BJ (cell line): ENCODE results near the gene SIGMAR1. TPM values are rescaled to one million over a fixed set of nuclear protein-coding genes. Genes with fewer than 3 reads are reported as not detected.
A peak's percentile ranks its signal among the peaks of the same experiment; 100 is the strongest.

Source experiments
- CTCF ChIA-PET: fragments of 350-600 bp; formaldehyde crosslinking; extraction: SDS; loops from one replicate; lab custom pipeline; 2021; ENCODE audit warnings: antibody characterized with exemption, inconsistent platforms; lab: Yijun Ruan, JAX
- POLR2A ChIA-PET: fragments of 300-600 bp; sonication (Branson Sonifier 250); formaldehyde crosslinking; extraction: SDS; loops from one replicate; lab custom pipeline; 2021; ENCODE audit warnings: antibody characterized with exemption; lab: Charles Lee
- DNase-seq: peaks from one replicate; pipeline ENCODE4 v3.0.0-alpha.2; 2011; ENCODE audit warnings: low read depth
- H3K27me3 ChIP-seq: 2 replicates; pipeline ENCODE4 v1.6.0; 2011; ENCODE audit warnings: low read length; ENCODE audit not compliant: control insufficient read depth, insufficient read depth
- H3K36me3 ChIP-seq: 2 replicates; pipeline ENCODE4 v1.5.1; 2011; ENCODE audit warnings: low read length; ENCODE audit not compliant: control insufficient read depth, insufficient read depth
- H3K4me3 ChIP-seq: 2 replicates; pipeline ENCODE4 v1.5.1; 2011; ENCODE audit warnings: low read depth, mild to moderate bottlenecking, control low read depth, low read length
- polyA minus RNA-seq: library from RNA; depleted of rRNA, polyadenylated mRNA; stranded (reverse); fragments of >200 nt; gene quantifications from 2 replicates; pipeline ENCODE4 v1.2.3, GENCODE V29; 2011; rRNA and poly(A)+ RNA removed
- polyA plus RNA-seq: library from polyadenylated mRNA; depleted of rRNA; stranded (reverse); fragments of >200 nt; gene quantifications from 2 replicates; pipeline ENCODE4 v1.2.3, GENCODE V29; 2011; rRNA removed
- TF ChIP-seq, protein P1 (sequence below): IDR thresholded peaks from 2 replicates; pipeline ENCODE4 v1.5.1; 2011; ENCODE audit warnings: low read depth, mild to moderate bottlenecking, control low read depth, inconsistent platforms, low read length, moderate library complexity; ENCODE audit not compliant: insufficient read depth

The SIGMAR1 gene
- polyA plus RNA-seq (65.4 and 95.5 TPM in 2 replicates), polyA minus RNA-seq (28.4 and 32.7 TPM in 2 replicates)

DNA sequence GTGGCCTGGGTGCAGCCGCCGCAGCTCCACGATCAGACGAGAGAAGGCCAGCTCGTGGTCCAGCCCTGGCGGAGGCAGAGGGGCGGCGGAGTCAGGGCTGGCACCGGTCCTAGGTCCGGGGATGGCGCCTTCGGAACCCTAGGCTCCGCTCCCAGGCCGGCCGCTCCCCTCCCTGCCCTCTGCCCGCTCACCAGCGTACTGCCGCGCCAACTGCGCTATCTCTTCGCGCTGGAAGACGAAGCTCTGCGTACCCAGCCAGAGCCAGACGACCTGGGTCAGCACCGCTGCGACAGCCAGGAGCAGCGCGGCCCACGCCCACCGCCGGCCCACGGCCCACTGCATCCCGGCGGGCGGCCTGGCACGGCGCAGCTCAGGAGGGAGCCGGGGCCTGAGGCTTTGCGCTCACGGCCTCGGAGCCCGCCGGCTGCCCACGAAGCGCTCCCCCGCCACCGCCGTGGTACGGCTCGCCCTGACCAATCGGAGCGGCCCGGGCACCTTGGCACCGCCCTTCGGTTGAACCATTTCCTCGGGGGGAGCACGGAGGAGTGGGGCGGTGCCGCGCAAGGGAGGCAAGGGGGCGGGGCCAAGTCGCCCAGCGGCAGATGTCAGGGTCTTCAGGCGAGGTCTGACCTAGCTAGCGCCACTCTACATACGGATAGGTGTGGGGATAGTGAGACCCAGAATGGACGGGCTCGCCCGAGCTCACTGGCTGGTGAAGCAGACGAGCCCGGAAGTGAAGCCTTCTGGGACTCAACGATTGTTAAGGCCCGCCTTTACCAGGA, at the start of gene SIGMAR1:
SIGMAR1 (minus strand) TSS at position 432 of the 782 bp plus-strand sequence; CDS start at position 342, 90 bp downstream.
- POLR2A ChIA-PET, result interaction anchor here (1.1 to 1.2 kb wide), 2 partner anchors 9 to 28 kb away, joined by 4 to 5 read pairs; partner anchors contain the start of gene GALT

GRCh38 chr9:34686732-34687131, 49.1 kb upstream of the SIGMAR1 start:
- ChIA-PET CTCF (interaction anchor here (1.0 to 3.8 kb wide), 5 partner anchors 11 to 40 kb away, joined by 3 to 39 read pairs (median 5); partner anchors contain the start of gene GALT), POLR2A (no interaction called here)
- no peaks in the 10 kb centered on the region for H3K36me3 ChIP-seq
- no peak overlapping the region for H3K4me3 ChIP-seq
- DNase-seq, result no peak
- H3K27me3 ChIP-seq, result no peaks in the 10 kb centered on the region
- TF ChIP-seq, protein P1, sequence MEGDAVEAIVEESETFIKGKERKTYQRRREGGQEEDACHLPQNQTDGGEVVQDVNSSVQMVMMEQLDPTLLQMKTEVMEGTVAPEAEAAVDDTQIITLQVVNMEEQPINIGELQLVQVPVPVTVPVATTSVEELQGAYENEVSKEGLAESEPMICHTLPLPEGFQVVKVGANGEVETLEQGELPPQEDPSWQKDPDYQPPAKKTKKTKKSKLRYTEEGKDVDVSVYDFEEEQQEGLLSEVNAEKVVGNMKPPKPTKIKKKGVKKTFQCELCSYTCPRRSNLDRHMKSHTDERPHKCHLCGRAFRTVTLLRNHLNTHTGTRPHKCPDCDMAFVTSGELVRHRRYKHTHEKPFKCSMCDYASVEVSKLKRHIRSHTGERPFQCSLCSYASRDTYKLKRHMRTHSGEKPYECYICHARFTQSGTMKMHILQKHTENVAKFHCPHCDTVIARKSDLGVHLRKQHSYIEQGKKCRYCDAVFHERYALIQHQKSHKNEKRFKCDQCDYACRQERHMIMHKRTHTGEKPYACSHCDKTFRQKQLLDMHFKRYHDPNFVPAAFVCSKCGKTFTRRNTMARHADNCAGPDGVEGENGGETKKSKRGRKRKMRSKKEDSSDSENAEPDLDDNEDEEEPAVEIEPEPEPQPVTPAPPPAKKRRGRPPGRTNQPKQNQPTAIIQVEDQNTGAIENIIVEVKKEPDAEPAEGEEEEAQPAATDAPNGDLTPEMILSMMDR, result no peak

More for the DNA sequence above, at the start of gene SIGMAR1:
- Histone ChIP-seq H3K27me3 (no peaks in the 10 kb centered on the region), H3K4me3 (peak within 1 kb of the TSS; percentile 78), H3K36me3 (no peaks in the 10 kb centered on the region)
- CTCF ChIA-PET, result interaction anchor here (1.0 to 9.7 kb wide), 8 partner anchors 8 to 90 kb away, joined by 3 to 112 read pairs (median 7); partner anchors contain the start of genes CCL27, GALT, IL11RA and RPP25L
- TF ChIP-seq, protein P1, result no peak
- no peak for DNase-seq

GRCh38 chr9:34686231-34686630, 48.6 kb upstream of the SIGMAR1 start:
- no peaks in the 10 kb centered on the region for H3K27me3 ChIP-seq
- no peak for DNase-seq
- no peak overlapping the region for H3K4me3 ChIP-seq
- CTCF ChIA-PET, result interaction anchor here (1.0 to 3.8 kb wide), 6 partner anchors 10 to 39 kb away, joined by 3 to 39 read pairs (median 4); partner anchors contain the start of gene GALT
- TF ChIP-seq, protein P1, result no peak
- no peaks in the 10 kb centered on the region for H3K36me3 ChIP-seq
- POLR2A ChIA-PET, result no interaction called here

GRCh38 chr9:34685591-34685990, 48.0 kb upstream of the SIGMAR1 start:
- DNase-seq, result no peak
- H3K27me3 ChIP-seq, result no peaks in the 10 kb centered on the region
- TF ChIP-seq, protein P1, result no peak
- H3K4me3 ChIP-seq, result no peak overlapping the region
- ChIA-PET CTCF (interaction anchor here (1.0 to 3.8 kb wide), 5 partner anchors 10 to 22 kb away, joined by 3 to 39 read pairs (median 5); no protein-coding TSS in a partner anchor), POLR2A (no interaction called here)
- H3K36me3 ChIP-seq, result no peaks in the 10 kb centered on the region

DNA sequence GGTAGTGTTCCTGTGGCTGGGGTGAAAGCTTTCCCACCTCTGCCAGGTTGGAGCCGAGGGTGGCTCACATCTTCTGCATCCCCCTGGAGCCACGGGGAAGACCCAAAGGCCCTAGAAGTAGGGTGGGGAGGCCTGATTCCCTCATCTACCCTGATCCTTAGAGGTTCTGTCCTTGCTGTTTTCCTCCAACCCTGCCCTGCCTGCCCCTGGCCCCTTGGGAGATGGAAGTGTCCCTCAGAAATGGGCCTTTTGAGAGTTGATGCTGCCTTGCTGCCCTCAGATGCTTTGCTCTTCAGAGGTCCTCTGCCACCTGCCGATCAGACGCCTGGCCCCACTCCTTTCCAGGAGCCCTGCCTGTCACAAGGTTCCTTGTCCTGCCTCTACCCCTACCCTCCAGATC, 47.2 kb upstream of the SIGMAR1 start:
- Histone ChIP-seq H3K27me3 (no peaks in the 10 kb centered on the region), H3K4me3 (no peak overlapping the region), H3K36me3 (no peaks in the 10 kb centered on the region)
- DNase-seq, result no peak
- CTCF ChIA-PET, result interaction anchor here (3.2 to 3.8 kb wide), 2 partner anchors 9 to 17 kb away, joined by 17 to 39 read pairs; no protein-coding TSS in a partner anchor
- TF ChIP-seq, protein P1, result no peak
- POLR2A ChIA-PET, result no interaction called here
